HK-2 (cell line): Measurements from ENCODE around the gene STKLD1.

Experiments
- DNase-seq: peaks from one replicate; pipeline ENCODE4 v3.0.0-alpha.2; 2018; ENCODE audit not compliant: unreplicated experiment

STKLD1 gene

DNA sequence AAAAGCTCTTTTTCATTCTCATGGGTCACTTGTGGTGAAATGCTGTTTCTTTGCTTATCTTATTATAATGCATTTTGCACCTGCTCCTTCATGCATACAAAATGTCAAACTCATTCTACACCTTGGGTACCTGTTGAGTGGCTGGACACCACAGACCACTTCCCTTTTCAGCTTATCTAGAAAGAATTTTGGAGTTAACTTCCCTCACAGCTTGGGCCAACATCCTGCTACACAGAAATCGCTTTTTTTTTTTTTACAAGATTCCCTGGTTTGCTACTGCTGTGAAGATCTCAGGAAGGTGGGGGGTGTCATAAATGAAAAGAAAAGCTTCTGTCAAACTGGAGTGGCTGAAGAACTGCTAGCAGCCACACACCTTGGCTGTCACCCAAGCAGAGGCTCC, 39.0 kb downstream of the STKLD1 start:
- no peak for DNase-seq

DNA sequence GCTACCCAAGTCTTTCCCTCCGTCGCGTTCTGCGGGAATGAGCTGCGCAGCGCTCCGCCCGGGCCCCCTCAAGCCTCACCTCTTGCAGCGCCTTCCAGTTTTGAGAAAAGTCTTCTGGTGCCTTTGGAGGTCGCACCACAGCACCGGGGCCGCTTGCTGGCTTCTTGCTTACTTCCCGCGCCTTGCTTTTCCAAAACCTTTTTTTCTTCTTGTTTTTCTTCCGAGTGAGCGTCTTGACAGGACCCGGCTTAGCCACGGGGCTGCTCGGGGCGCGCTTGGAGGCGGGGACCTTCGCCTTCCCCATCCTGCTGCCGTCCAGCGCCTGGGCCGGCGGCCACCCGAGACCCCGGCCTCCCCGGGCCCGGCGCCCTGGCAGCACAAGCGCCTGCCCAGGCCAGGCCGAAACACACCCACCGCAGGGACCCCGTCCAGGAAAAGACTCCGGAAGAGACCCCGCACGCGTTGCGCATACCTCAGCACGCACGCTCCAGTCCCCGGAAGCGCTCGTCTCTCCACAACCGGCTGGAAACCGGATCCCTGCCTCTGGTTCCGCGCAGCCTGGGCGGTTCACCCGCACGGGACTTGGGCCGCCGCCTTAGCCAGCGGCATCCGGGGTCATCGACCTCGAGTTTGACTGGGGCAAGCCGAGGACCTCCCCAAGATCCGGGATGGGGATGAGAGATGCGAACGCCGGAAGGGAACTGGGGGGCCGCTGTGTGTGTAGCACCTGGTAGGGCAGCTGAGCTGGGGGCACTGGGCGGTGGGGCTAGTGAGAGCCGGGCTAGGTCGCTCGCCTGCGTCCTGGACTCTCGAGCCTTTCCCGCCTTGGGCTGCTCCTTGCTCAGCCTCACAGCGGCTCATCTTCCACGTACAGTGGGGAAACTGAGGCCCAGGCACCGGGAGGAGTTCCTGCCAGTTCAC, 41.6 kb downstream of the STKLD1 start, which contains the start of gene REXO4:
TSS of gene REXO4 (minus strand) at position 470 of the 921 bp plus-strand sequence. CDS start at position 304, 166 bp downstream.
- peak; percentile 90 for DNase-seq

DNA sequence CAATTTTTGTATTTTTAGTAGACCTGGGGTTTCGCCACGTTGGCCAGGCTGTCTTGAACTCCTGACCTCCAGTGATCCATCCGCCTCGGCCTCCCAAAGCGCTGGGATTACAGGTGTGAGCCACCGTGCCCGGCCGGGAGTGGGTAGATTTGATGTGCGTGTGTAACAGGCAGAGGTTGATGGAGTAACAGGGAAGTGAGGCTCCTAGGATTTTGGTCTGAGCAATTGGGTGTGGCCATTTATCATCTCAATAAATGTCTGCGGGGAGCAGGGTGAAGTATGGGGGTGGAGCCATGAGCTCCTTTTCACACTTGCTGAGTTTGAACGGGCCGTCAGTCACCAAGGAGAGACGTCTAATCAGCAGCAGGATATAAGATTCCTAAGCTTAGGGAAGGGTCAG, 42.8 kb downstream of the STKLD1 start:
- no peak for DNase-seq

DNA sequence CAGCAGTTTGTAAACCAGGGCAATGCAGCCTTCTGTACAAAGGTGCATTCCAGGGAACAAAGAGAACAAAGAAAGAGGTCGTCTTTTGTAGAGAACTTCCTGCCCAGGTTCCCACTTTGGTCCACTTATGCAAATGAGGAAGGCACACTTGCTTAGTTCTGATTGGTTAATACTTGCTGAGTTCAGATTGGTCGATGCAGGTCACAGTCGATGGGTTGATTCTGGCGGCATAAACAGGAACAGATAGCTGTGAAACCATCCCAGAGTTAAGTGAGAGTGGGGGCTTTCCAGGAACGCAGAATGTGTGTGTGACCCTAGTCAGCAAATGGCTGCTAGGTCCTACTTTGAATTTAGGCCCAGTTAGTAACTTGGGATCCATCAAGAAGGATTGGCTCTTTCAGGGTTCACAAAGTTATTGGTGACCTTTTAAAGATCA, 44.2 kb downstream of the STKLD1 start:
- no peak for DNase-seq

GRCh38 chr9:133421615-133422542, 45.7 kb downstream of the STKLD1 start, which contains the start of gene ADAMTS13:
ADAMTS13 (plus strand) TSS chr9:133422367; CDS start chr9:133422444, 77 bp downstream.
- peak; percentile 26 for DNase-seq

- DNase-seq: no peak
These were observed 47.0 kb downstream of the STKLD1 start for GRCh38 chr9:133423216-133423615.

GRCh38 chr9:133424187-133424586, 48.0 kb downstream of the STKLD1 start:
- no peak for DNase-seq

DNA sequence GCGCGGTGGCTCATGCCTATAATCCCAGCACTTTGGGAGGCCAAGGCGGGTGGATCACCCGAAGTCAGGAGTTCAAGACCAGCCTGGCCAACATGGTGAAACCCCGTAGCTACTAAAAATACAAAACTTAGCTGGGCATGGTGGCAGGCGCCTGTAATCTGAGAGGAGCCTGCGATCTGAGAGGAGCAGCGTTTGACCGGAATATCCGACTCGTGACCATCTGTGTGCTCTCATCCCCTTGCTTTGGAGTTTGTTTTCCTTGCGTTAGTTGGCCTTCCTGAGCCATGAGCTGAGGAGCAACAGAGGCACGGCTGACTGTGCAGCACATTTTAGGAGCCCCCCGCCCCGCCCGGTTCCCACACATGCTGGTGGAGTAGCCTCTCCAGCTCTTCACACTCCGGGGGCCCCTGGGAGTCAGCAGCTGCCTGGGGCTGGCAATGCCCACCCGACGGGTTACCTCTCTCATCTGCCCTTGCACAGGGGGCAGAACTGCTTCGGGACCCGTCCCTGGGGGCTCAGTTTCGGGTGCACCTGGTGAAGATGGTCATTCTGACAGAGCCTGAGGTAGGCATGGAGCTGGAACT, 49.0 kb downstream of the STKLD1 start:
- DNase-seq: no peak

- DNase-seq: no peak
These were observed 49.8 kb downstream of the STKLD1 start for GRCh38 chr9:133426011-133426410.

GRCh38 chr9:133427658-133428348, 51.6 kb downstream of the STKLD1 start:
- no peak for DNase-seq

- DNase-seq: no peak
These were observed 52.5 kb downstream of the STKLD1 start for GRCh38 chr9:133428617-133429101.

DNA sequence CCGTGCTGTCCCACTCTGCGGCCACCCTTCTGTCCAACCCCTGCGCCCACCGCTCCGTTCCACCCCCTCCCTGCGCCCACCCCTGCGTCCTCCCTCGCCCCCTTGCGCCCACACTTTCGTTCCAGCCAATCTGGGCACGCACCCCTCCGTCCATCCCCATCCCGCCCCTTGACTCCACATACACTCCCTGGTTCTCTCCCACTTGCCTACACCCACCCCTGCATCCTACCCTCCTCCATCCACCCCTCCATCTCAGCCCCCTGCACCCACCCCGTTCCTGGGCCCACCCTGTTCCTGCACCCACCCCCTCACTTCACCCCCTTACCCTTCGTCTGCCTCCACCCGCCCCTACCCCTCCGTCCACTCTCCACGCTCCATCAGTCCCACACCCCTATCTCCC, 53.0 kb downstream of the STKLD1 start:
- no peak for DNase-seq

DNA sequence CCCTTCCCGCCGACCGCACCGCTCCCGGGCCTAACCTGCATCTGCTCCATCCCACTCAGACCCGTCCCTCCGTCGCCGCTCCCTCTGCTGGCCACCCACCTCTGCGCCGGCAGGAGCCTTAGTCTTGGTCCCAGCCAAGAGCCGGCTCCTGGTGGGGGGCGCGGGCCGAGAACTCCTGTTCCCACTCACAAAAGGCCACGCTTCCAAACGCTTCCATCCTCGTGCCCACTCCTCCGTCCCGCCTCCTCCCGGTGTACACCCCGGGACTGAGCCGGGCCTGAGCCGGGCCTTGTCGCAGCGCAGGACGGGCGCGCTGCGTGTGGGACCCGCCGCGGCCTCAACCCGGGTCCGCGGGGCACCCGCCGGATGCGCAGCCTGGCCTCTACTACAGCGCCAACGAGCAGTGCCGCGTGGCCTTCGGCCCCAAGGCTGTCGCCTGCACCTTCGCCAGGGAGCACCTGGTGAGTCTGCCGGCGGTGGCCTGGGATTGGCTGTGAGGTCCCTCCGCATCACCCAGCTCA, 53.5 kb downstream of the STKLD1 start:
- no peak for DNase-seq

DNA sequence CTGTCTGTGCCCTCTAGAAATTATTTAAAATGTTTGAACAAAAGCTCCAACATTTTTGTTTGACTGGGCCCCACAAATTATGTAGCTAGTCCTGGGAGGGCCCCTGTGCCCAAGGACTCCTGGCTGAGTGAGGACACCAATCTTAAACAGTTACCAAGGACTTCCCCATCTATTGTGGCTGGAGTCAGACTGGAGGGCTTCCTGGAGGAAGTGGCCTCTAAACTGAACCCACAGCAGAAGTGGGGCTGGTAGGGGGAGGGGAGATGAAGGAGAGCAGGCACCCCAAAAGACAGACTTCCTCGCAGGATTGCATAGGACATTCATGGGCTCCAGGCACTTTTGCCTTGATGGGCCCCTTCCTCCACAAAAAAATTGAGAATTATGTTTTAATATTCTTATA, 54.1 kb downstream of the STKLD1 start:
- no peak for DNase-seq

DNA sequence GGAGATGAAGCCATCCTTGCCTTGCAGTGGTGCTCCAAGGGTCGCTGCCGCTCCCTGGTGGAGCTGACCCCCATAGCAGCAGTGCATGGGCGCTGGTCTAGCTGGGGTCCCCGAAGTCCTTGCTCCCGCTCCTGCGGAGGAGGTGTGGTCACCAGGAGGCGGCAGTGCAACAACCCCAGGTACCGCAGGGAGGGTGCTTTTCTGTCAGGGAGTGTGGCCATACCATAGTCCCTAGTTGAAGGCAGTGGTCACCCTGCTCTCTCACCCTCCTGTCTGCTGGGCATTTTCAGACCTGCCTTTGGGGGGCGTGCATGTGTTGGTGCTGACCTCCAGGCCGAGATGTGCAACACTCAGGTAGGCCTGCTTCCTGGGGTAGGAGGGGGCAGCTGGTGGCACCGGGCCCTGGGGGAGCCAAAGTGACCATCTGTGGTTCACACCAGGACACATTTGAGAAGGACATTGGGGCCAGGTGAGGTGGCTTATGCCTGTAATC, 57.2 kb downstream of the STKLD1 start:
- no peak for DNase-seq

DNA sequence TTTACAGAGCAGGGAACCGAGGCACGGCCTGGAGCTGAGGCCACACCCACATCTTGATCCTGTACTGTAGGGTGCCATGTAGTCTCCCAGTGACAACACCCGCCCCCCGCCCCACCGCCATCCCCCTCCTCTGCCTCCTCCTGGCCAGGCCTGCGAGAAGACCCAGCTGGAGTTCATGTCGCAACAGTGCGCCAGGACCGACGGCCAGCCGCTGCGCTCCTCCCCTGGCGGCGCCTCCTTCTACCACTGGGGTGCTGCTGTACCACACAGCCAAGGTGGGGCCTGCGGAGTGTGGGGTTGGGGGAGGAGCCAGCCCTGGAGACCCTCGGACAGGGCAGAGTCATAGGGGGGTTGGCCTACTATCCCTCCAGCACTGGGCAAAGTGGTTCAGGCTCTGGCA, 60.5 kb downstream of the STKLD1 start:
- DNase-seq: no peak

- DNase-seq: no peak
These were observed 61.8 kb downstream of the STKLD1 start for GRCh38 chr9:133437753-133438531.

DNA sequence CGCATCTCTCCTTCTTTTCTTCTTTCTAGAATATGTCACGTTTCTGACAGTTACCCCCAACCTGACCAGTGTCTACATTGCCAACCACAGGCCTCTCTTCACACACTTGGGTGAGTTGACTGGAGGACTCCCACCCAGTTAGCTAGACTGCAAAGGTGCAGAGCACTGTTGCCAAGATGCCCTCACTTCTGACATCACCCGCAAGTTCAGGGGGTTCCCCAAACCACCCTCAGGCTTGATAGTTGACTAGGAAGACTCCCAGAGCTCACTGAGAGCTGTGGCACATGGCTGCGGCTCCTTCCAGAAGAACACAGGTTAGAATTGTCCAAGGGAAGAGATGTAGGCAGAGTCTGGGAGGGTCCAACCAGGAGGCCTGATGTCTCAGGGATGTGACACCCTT, 63.2 kb downstream of the STKLD1 start:
- DNase-seq: no peak

- DNase-seq: no peak
These were observed 64.7 kb downstream of the STKLD1 start for GRCh38 chr9:133440874-133441273.

DNA sequence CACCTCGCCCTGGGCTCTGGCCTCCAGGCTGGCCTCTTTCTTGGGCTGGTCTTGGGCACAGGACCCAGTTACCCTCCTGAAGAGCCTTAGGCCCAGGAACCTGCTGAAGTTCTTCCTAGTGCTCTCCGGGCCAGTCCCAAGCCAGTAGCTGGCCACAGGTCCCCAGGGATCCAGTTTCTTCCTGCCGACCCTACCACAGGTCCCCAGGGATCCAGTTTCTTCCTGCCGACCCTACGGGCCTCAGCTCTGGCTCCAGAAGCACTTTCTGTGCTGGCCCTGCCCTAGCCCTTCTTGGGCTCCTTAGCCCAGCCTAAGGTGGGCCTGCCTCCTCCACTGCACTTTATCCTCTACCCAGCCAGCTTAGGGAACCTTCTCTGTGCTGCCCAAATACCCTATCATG, 65.4 kb downstream of the STKLD1 start:
- DNase-seq: no peak
